ENCODE results near the gene NHS.

GRCh38 chrX:17494216-17494615 lies 119.2 kb downstream of the NHS start:
- TF ChIP-seq EZH2phosphoT487 (IDR thresholded peaks at IDR 0.05) (no peak), CTCF (IDR thresholded peaks at IDR 0.05) (no peak)

Data from neural progenitor cell (in vitro differentiated cells).